ENCODE data around the gene RNF151. TPM values are rescaled to one million over a fixed set of nuclear protein-coding genes. Genes with fewer than 3 reads are reported as not detected.
"Not testable (repeated sequence)": the region's sequence is repeated elsewhere in the genome, so short reads cannot be mapped to it uniquely, and the experiment has no call there.

The RNF151 gene
- total RNA-seq, 1 donor from 2014 or later = 0.70 TPM

DNA sequence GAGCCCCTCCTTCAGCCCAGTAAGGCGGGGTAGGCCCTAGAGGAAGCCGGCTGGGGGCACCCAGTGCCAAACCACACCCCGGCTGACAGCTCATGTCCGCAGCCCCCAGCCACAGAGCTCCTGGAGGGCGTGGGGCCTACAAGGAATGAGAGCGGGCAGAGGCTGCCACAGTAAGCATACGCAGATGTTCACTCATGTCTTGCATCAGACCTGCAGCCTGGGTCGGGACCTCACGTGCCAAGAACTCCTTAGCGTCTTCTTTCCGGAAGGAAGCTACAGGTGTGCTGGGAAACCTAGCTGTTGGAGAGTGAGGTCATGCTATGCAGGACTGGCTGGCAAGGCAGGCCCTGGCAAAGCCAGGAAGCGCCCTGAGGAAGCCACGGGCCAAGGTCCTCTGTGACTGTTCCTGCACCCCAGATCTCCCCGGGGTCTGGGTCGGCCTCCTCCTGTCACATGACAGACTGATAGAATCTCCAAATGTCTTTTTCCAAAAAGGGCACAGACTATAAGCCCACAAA lies 41.4 kb downstream of the RNF151 start:
- Mint-ChIP-seq H3K4me3 (peak overlapping the region; percentile 91), H3K27ac (peak overlapping the region; percentile 86), H3K27me3 (ENCODE audit: insufficient read depth) (no peaks in the 10 kb centered on the region), H3K36me3 (ENCODE audit: low read depth) (peaks cover 14% of the 10 kb centered on the region), H3K9me3 (no peaks in the 10 kb centered on the region), H3K4me1 (ENCODE audit: low read depth) (peaks cover 26% of the 10 kb centered on the region)
- DNase-seq (ENCODE audit: low spot score) = no peak
- intact Hi-C loops (cut with micrococcal nuclease) = no loop called here

DNA sequence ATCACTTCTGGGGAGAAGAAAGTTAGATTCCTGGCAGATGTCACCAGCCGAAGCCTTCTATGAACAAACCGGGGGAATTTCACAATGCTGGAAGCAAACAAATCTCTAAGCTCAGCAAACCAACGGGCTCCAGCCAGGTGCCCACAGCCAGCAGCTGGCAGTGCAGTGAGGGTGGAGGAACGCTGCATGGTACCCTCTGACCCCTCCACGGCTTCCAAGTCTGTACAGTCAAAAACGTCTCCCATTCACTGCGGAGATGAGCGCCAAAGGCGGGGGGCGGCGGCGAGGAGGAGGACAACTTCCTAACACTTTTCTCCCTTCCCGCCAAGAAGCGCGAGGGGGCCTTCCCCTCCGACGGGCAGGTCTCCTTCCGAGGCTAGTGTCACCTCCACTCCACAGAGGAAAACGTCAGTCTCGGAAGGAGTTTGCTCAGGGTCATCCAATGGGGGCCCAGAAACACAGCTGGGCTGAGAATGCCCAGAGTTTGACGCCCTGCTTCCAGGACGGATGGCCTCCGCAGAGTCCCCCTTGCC lies 42.0 kb downstream of the RNF151 start:
- intact Hi-C loops (cut with micrococcal nuclease) = loop anchor here (1.0 kb wide), 3 partner anchors 15 to 39 kb away; partner anchors contain the start of genes NTHL1 and TSC2

DNA sequence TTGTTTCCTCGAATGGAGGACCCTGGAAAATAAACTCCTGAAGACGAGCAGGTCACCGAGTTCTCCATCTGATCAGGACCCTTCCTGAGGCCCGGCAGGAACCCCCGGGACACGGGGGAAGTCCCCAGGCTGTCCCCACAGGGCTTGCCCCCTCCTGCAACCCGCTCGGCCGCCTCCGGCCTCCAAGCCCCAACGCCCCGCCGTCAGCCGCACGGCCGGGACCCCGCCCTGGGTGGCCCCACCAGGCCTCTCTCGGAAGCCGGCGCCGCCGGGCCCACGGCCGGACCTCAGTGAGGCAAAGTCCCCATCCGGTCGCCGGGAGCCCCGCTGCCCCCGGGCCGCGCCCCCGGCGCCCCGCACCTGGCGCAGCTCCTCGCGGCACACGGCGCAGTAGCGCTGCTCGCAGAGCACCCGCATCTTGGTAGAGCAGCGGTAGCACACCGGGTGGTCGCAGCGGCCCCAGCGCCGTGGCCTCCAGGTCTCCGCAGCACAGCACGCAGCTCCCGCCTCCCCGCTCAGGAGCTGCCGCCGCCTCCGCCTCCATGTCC lies 42.6 kb downstream of the RNF151 start:
- peak overlapping the region; percentile 91 for H3K4me3 Mint-ChIP-seq
- no peaks in the 10 kb centered on the region for H3K27me3 Mint-ChIP-seq (ENCODE audit: insufficient read depth)
- intact Hi-C loops (cut with micrococcal nuclease) = loop anchor here (1.0 kb wide), 3 partner anchors 14 to 38 kb away; partner anchors contain the start of genes NTHL1 and TSC2
- H3K27ac Mint-ChIP-seq = peak overlapping the region; percentile 86
- no peak for DNase-seq (ENCODE audit: low spot score)
- no peaks in the 10 kb centered on the region for H3K9me3 Mint-ChIP-seq
- H3K4me1 Mint-ChIP-seq (ENCODE audit: low read depth) = peaks cover 26% of the 10 kb centered on the region
- peaks cover 14% of the 10 kb centered on the region for H3K36me3 Mint-ChIP-seq (ENCODE audit: low read depth)

More for the DNA sequence above, 42.0 kb downstream of the RNF151 start:
- Mint-ChIP-seq H3K4me1 (ENCODE audit: low read depth) (peaks cover 26% of the 10 kb centered on the region), H3K9me3 (no peaks in the 10 kb centered on the region), H3K27ac (peak overlapping the region; percentile 86), H3K36me3 (ENCODE audit: low read depth) (peaks cover 14% of the 10 kb centered on the region), H3K27me3 (ENCODE audit: insufficient read depth) (no peaks in the 10 kb centered on the region), H3K4me3 (peak overlapping the region; percentile 91)
- DNase-seq (ENCODE audit: low spot score) = no peak

DNA sequence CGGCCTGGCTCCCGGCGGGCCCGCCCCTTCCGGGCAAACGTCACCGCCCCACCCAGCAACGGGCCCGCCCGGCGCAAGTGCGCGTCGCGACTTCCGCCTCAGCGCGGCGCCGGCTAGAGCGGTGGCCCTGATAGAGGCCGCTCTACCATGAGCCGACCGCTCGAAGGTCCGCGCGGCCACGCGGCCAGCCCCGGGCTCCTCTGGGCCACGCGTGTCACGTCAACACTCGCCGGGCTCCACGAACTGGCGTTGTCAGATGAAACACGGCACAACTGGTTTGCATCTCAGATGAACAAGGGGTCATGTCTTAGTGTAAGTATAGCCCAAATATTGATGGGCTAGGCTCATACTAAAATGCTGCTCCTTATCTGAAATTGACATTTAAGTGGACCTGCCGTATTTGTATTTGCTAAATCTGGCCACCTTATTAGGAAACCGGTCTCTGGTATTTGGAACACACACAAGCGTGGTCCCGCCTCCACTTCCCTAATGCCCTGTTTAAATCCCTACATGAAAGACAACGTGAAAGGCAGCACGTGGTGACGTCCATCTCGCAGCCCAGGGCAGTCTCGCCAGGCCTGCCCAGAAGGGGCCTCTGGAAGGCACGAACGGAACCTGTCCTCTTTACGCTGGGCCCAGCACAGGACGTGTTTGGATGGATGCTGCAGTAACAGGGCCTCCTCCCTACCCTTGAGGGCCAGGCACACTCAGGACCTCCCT lies 43.3 kb downstream of the RNF151 start, which contains the start of gene ZNF598:
TSS of gene ZNF598 (minus strand) at position 31 of the 720 bp plus-strand sequence.
- peaks cover 14% of the 10 kb centered on the region for H3K36me3 Mint-ChIP-seq (ENCODE audit: low read depth)
- peak within 1 kb of the TSS; percentile 92 for H3K4me3 Mint-ChIP-seq
- DNase-seq (ENCODE audit: low spot score) = peak; percentile 77
- peaks cover 26% of the 10 kb centered on the region for H3K4me1 Mint-ChIP-seq (ENCODE audit: low read depth)
- intact Hi-C loops (cut with micrococcal nuclease) = loop anchor here (1.0 kb wide), 3 partner anchors 13 to 37 kb away; partner anchors contain the start of genes NTHL1 and TSC2
- peak within 1 kb of the TSS; percentile 87 for H3K27ac Mint-ChIP-seq
- no peaks in the 10 kb centered on the region for H3K9me3 Mint-ChIP-seq
- H3K27me3 Mint-ChIP-seq (ENCODE audit: insufficient read depth) = no peaks in the 10 kb centered on the region

DNA sequence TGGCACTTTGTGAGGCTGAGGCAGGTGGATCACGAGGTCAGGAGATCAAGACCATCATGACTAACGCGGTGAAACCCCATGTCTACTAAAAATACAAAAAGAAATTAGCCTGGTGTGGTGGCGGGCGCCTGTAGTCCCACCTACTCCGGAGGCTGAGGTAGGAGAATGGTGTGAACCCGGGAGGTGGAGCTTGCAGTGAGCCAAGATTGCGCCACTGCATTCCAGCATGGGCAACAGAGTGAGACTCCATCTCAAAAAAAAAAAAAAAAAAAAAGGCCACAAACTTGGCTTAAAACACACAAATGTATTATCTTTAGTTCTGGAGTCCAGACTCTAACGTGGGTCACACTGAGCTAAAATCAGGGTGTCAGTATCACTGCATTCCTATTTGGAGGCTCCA lies 45.1 kb downstream of the RNF151 start:
- H3K9me3 Mint-ChIP-seq; H3K4me3 Mint-ChIP-seq; H3K27me3 Mint-ChIP-seq (ENCODE audit: insufficient read depth); H3K27ac Mint-ChIP-seq; DNase-seq (ENCODE audit: low spot score); intact Hi-C loops (cut with micrococcal nuclease): not testable (repeated sequence)
- Mint-ChIP-seq H3K36me3 (ENCODE audit: low read depth) (peaks cover 14% of the 10 kb centered on the region), H3K4me1 (ENCODE audit: low read depth) (peaks cover 22% of the 10 kb centered on the region)

DNA sequence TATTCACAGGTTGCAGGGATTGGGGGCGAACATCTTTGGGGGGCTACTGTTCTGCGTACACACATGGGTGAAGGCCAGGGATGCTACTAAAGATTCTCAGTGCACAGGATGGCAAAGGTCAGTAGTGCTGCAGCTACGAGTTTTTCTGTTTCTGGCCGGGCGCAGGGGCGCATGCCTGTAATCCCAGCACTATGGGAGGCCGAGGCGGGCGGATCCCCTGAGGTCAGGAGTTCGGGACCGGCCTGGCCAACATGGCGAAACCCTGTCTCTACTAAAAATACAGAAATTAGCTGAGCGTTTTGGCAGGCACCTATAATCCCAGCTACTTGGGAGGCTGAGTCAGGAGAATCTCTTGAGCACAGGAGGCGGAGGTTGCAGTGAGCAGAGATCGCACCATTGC lies 46.9 kb downstream of the RNF151 start:
- intact Hi-C loops (cut with micrococcal nuclease) = no loop called here
- DNase-seq (ENCODE audit: low spot score) = no peak
- Mint-ChIP-seq H3K27me3 (ENCODE audit: insufficient read depth) (peaks cover 4% of the 10 kb centered on the region), H3K36me3 (ENCODE audit: low read depth) (peaks cover 6% of the 10 kb centered on the region), H3K4me1 (ENCODE audit: low read depth) (peaks cover 9% of the 10 kb centered on the region), H3K27ac (no peak overlapping the region), H3K9me3 (no peaks in the 10 kb centered on the region), H3K4me3 (no peak overlapping the region)

DNA sequence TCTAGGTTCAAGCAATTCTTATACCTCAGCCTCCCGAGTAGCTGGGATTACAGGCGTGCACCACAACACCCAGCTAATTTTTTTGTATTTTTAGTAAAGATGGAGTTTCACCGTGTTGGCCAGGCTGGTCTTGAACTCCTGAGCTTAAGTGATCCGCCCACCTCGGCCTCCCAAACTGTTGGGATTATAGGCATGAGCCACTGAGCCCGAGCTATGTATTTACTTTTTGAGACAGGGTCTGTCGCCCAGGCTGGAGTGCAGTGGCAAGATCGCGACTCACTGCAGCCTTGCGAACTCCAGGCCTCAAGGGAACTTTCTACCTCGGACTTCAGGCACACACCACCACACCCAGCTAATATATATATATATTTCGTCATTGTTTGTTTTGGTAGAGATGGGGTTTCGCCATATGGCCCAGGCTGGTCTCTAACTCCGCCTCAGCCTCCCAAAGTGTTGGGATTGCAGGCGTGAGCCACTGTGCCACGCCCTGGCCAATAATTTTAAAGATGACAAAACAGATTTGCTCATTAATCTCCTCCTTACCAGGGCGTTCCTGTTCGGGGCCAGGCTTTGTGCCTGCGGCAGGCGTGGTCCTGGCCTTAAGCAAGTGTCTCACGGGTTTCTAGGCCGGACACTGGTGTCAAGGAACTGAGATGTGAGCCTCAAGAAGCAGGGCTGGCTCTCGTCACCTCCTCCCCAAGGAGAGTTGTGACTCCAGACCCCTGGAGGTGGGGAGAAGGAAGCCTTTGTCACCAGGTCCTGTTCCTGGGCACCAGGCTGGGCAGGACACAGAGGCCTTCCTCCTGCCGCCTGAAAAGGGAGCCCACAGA lies 48.7 kb downstream of the RNF151 start:
- intact Hi-C loops (cut with micrococcal nuclease) = no loop called here

DNA sequence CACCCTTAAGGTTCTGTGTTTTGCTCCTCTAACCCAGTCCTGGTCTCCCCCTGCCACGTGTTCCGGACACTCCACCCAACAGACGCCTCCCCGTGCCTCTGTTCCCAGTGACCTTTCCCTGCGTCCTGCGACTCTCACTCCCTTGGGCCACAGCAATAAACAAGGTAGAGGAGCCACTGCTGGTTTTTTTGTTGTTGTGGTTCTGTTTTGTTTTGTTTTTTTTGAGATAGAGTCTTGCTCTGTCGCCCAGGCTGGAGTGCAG lies 49.2 kb downstream of the RNF151 start:
- H3K36me3 Mint-ChIP-seq (ENCODE audit: low read depth) = no peaks in the 10 kb centered on the region

More for the DNA sequence above, 48.7 kb downstream of the RNF151 start:
- peaks cover under 1% of the 10 kb centered on the region for H3K36me3 Mint-ChIP-seq (ENCODE audit: low read depth)
- H3K4me3 Mint-ChIP-seq = no peak overlapping the region
- no peak overlapping the region for H3K27ac Mint-ChIP-seq
- peaks cover 12% of the 10 kb centered on the region for H3K27me3 Mint-ChIP-seq (ENCODE audit: insufficient read depth)
- peaks cover 2% of the 10 kb centered on the region for H3K4me1 Mint-ChIP-seq (ENCODE audit: low read depth)
- DNase-seq (ENCODE audit: low spot score) = no peak
- no peaks in the 10 kb centered on the region for H3K9me3 Mint-ChIP-seq

DNA sequence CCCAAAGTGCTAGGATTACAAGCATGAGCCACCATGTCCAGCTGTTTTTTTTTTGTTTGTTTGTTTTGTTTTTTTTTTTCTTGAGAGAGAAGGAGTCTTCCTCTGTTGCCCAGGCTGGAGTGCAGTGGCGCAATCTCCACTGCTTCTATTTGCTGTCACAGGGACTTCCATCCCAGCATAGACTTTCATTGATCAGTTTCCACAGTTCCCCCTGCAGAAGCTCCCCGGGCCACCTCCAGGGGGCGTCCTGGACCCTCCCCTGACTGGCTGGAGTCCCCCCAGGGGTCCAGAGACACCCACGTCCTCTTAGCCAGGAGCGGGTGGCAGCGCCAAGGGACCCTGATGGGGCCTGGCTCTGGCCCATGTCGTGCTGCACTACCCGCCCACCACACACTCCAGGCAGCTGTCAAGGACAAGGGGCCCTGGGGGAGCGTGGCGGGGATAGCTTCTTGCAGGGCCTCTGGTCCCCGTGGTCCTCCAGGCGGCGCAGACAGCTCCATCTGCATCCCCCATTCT lies 49.8 kb downstream of the RNF151 start:
- Mint-ChIP-seq H3K4me3 (no peak overlapping the region), H3K27ac (no peak overlapping the region), H3K9me3 (no peaks in the 10 kb centered on the region), H3K4me1 (ENCODE audit: low read depth) (peaks cover 4% of the 10 kb centered on the region), H3K27me3 (ENCODE audit: insufficient read depth) (peaks cover 18% of the 10 kb centered on the region), H3K36me3 (ENCODE audit: low read depth) (no peaks in the 10 kb centered on the region)
- no peak for DNase-seq (ENCODE audit: low spot score)
- intact Hi-C loops (cut with micrococcal nuclease) = no loop called here

More for the DNA sequence above, 49.2 kb downstream of the RNF151 start:
- Mint-ChIP-seq H3K27ac (no peak overlapping the region), H3K4me3 (no peak overlapping the region), H3K27me3 (ENCODE audit: insufficient read depth) (peaks cover 15% of the 10 kb centered on the region), H3K4me1 (ENCODE audit: low read depth) (peaks cover 4% of the 10 kb centered on the region), H3K9me3 (no peaks in the 10 kb centered on the region)
- no peak for DNase-seq (ENCODE audit: low spot score)
- intact Hi-C loops (cut with micrococcal nuclease) = no loop called here

Other genes starting within 250 kb of the RNF151 start
- 49.5 and 49.9 TPM in 2 replicates for gene NME3, start 195.3 kb upstream of the RNF151 start, total RNA-seq
- gene EME2, start 194.0 kb upstream of the RNF151 start, total RNA-seq = 31.0 and 32.7 TPM in 2 replicates
- 209 and 215 TPM in 2 replicates for gene MRPS34, start 193.7 kb upstream of the RNF151 start, total RNA-seq
- 30.3 and 30.8 TPM in 2 replicates for gene SPSB3, start 184.3 kb upstream of the RNF151 start, total RNA-seq
- 81.6 and 82.8 TPM in 2 replicates for gene NUBP2, start 183.9 kb upstream of the RNF151 start, total RNA-seq
- gene IGFALS, start 173.2 kb upstream of the RNF151 start, total RNA-seq = not detected in 2 replicates
- 57.8 and 58.7 TPM in 2 replicates for gene HAGH, start 140.0 kb upstream of the RNF151 start, total RNA-seq
- gene FAHD1, start 139.7 kb upstream of the RNF151 start, total RNA-seq = 19.4 and 20.2 TPM in 2 replicates
- gene MEIOB, start 94.7 kb upstream of the RNF151 start, total RNA-seq = not detected in 2 replicates
- not detected in 2 replicates for gene HS3ST6, start 48.4 kb upstream of the RNF151 start, total RNA-seq
- gene MSRB1, start 23.7 kb upstream of the RNF151 start, total RNA-seq = 22.1 and 26.1 TPM in 2 replicates
- 1.1 and 1.9 TPM in 2 replicates for gene RPL3L, start 12.2 kb upstream of the RNF151 start, total RNA-seq
- gene NDUFB10, start 7.3 kb upstream of the RNF151 start, total RNA-seq = 134 and 138 TPM in 2 replicates
- gene RPS2, start 2.0 kb upstream of the RNF151 start, total RNA-seq = 3,144 and 3,145 TPM in 2 replicates
- gene TBL3, start 5.2 kb downstream of the RNF151 start, total RNA-seq = 84.9 and 87.3 TPM in 2 replicates
- 0.24 TPM in 1 of 2 replicates, not detected in the other for gene NOXO1, start 14.6 kb downstream of the RNF151 start, total RNA-seq
- gene GFER, start 17.3 kb downstream of the RNF151 start, total RNA-seq = 46.2 and 54.0 TPM in 2 replicates
- 21.2 and 26.3 TPM in 2 replicates for gene SYNGR3, start 23.1 kb downstream of the RNF151 start, total RNA-seq
- 100 and 105 TPM in 2 replicates for gene ZNF598, start 43.0 kb downstream of the RNF151 start, total RNA-seq
- 3.6 and 3.9 TPM in 2 replicates for gene NPW, start 52.9 kb downstream of the RNF151 start, total RNA-seq
- 2.2 and 2.5 TPM in 2 replicates for gene NHERF2, start 60.0 kb downstream of the RNF151 start, total RNA-seq
- gene NTHL1, start 81.0 kb downstream of the RNF151 start, total RNA-seq = 50.0 and 52.7 TPM in 2 replicates
- 96.4 and 111 TPM in 2 replicates for gene TSC2, start 81.1 kb downstream of the RNF151 start, total RNA-seq
- gene PKD1, start 169.0 kb downstream of the RNF151 start, total RNA-seq = 92.5 and 104 TPM in 2 replicates
- gene RAB26, start 181.8 kb downstream of the RNF151 start, total RNA-seq = 0.24 and 0.70 TPM in 2 replicates
- gene TRAF7, start 188.9 kb downstream of the RNF151 start, total RNA-seq = 70.4 and 73.1 TPM in 2 replicates
- gene CASKIN1, start 229.7 kb downstream of the RNF151 start, total RNA-seq = 1.0 and 1.2 TPM in 2 replicates
- 57.0 and 61.9 TPM in 2 replicates for gene MLST8, start 238.6 kb downstream of the RNF151 start, total RNA-seq
- 24.7 and 25.1 TPM in 2 replicates for gene BRICD5, start 244.0 kb downstream of the RNF151 start, total RNA-seq
- gene PGP, start 248.0 kb downstream of the RNF151 start, total RNA-seq = 37.2 and 37.7 TPM in 2 replicates

All from activated T-helper 1 cell treated with anti-CD3 and anti-CD28 coated beads, Interleukin-12 subunit alpha, Interleukin-12 subunit beta, Interleukin-2, Interleukin-4 antibody, amounts not matched to agents 30 ng/mL and 10 ng/mL and 1 ng/mL, durations not matched to agents 14 hours and 24 hours and 36 hours (primary cell).